Loucy (cell line): ENCODE results near the gene PAPPA2.

Experiments used
- H2AFZ ChIP-seq: fragments of 200-600 bp; sonication (generic); 2 replicates; pipeline ENCODE4 v1.6.0; 2016; ENCODE audit warnings: antibody characterized with exemption, mild to moderate bottlenecking, low read length, moderate library complexity
- H3F3A ChIP-seq: fragments of 200-600 bp; 2 replicates; pipeline ENCODE4 v1.6.0; 2016; ENCODE audit warnings: antibody characterized with exemption, low read depth, mild to moderate bottlenecking
- H3K27me3 ChIP-seq: fragments of 200-600 bp; sonication (generic); 2 replicates; pipeline ENCODE4 v1.6.1; 2014; ENCODE audit warnings: low read length, mild to moderate bottlenecking; ENCODE audit not compliant: insufficient read depth, poor library complexity, severe bottlenecking
- H3K36me3 ChIP-seq: fragments of 200-600 bp; sonication (generic); 2 replicates; pipeline ENCODE4 v1.6.1; 2016; ENCODE audit warnings: low read length; ENCODE audit not compliant: insufficient read depth
- H3K4me1 ChIP-seq: fragments of 200-600 bp; sonication (generic); 2 replicates; pipeline ENCODE4 v1.5.1; 2014; ENCODE audit warnings: low read length, mild to moderate bottlenecking; ENCODE audit not compliant: insufficient read depth, poor library complexity, severe bottlenecking
- H3K4me2 ChIP-seq: fragments of 200-600 bp; sonication (generic); 2 replicates; pipeline ENCODE4 v1.6.0; 2014; ENCODE audit warnings: antibody characterized with exemption, low read length, low read depth, mild to moderate bottlenecking; ENCODE audit not compliant: poor library complexity, severe bottlenecking
- H3K4me3 ChIP-seq: fragments of 200-600 bp; sonication (generic); 2 replicates; pipeline ENCODE4 v1.5.1; 2014; ENCODE audit warnings: low read length, mild to moderate bottlenecking, mixed read lengths; ENCODE audit not compliant: poor library complexity, severe bottlenecking
- H3K79me2 ChIP-seq: fragments of 200-600 bp; sonication (generic); 2 replicates; pipeline ENCODE4 v1.6.1; 2014; ENCODE audit warnings: low read length; ENCODE audit not compliant: insufficient read depth
- H3K9ac ChIP-seq: fragments of 200-600 bp; sonication (generic); 2 replicates; pipeline ENCODE4 v1.6.0; 2014; ENCODE audit warnings: mild to moderate bottlenecking, low read depth, low read length, moderate library complexity; ENCODE audit not compliant: poor library complexity, severe bottlenecking
- H3K9me2 ChIP-seq: fragments of 200-600 bp; sonication (generic); replicated peaks from 2 replicates; pipeline ENCODE4 v1.6.1; 2016; ENCODE audit warnings: low read depth, low read length, mixed read lengths
- H3K9me3 ChIP-seq: fragments of 200-600 bp; sonication (generic); 2 replicates; pipeline ENCODE4 v1.6.1; 2014; ENCODE audit warnings: mild to moderate bottlenecking, antibody characterized with exemption, low read length, low read depth; ENCODE audit not compliant: insufficient read depth
- H4K20me1 ChIP-seq: fragments of 200-600 bp; sonication (generic); 2 replicates; pipeline ENCODE4 v1.6.0; 2014; ENCODE audit warnings: antibody characterized with exemption, low read length, mild to moderate bottlenecking; ENCODE audit not compliant: insufficient read depth, poor library complexity, severe bottlenecking
- CTCF ChIP-seq: fragments of 200-600 bp; sonication (generic); conservative IDR thresholded peaks from 2 replicates; pipeline ENCODE4 v1.5.1; 2014; ENCODE audit warnings: mild to moderate bottlenecking, antibody characterized with exemption, low read length
- EZH2phosphoT487 ChIP-seq: fragments of 200-600 bp; IDR thresholded peaks from 2 replicates; pipeline ENCODE4 v1.6.1; 2018; ENCODE audit warnings: antibody characterized with exemption, mild to moderate bottlenecking, moderate library complexity, borderline replicate concordance

The PAPPA2 gene

GRCh38 chr1:176575991-176576390, 113.0 kb downstream of the PAPPA2 start:
- Histone ChIP-seq H4K20me1 (no peaks in the 10 kb centered on the region), H3K9me2 (no peaks in the 10 kb centered on the region), H3K27me3 (no peaks in the 10 kb centered on the region), H2AFZ (no peak overlapping the region), H3K9me3 (no peaks in the 10 kb centered on the region), H3K79me2 (no peaks in the 10 kb centered on the region), H3K4me3 (no peak overlapping the region), H3K36me3 (no peaks in the 10 kb centered on the region), H3K4me1 (no peaks in the 10 kb centered on the region), H3K4me2 (no peak overlapping the region), H3F3A (no peaks in the 10 kb centered on the region), H3K9ac (no peak overlapping the region)
- no peak for TF ChIP-seq CTCF
- TF ChIP-seq EZH2phosphoT487 = no peak

GRCh38 chr1:176576670-176577069, 113.7 kb downstream of the PAPPA2 start:
- no peak overlapping the region for H3K4me3 ChIP-seq
- no peak overlapping the region for H3K4me2 ChIP-seq
- H3K27me3 ChIP-seq = no peaks in the 10 kb centered on the region
- H3F3A ChIP-seq = no peaks in the 10 kb centered on the region
- no peak overlapping the region for H3K9ac ChIP-seq
- no peaks in the 10 kb centered on the region for H3K9me3 ChIP-seq
- H3K79me2 ChIP-seq = no peaks in the 10 kb centered on the region
- no peaks in the 10 kb centered on the region for H3K9me2 ChIP-seq
- no peaks in the 10 kb centered on the region for H3K4me1 ChIP-seq
- H3K36me3 ChIP-seq = no peaks in the 10 kb centered on the region
- no peak for TF ChIP-seq EZH2phosphoT487
- TF ChIP-seq CTCF = no peak
- H2AFZ ChIP-seq = no peak overlapping the region
- H4K20me1 ChIP-seq = no peaks in the 10 kb centered on the region

- Histone ChIP-seq H2AFZ (no peak overlapping the region), H3K36me3 (no peaks in the 10 kb centered on the region)
Observed at GRCh38 chr1:176577646-176578197, 114.7 kb downstream of the PAPPA2 start.

More at GRCh38 chr1:176577646-176578197, 114.7 kb downstream of the PAPPA2 start:
- Histone ChIP-seq H3K9me3 (no peaks in the 10 kb centered on the region), H3K9me2 (no peaks in the 10 kb centered on the region), H3K79me2 (no peaks in the 10 kb centered on the region), H3K4me1 (no peaks in the 10 kb centered on the region), H3F3A (no peaks in the 10 kb centered on the region), H4K20me1 (no peaks in the 10 kb centered on the region), H3K27me3 (no peaks in the 10 kb centered on the region), H3K4me2 (no peak overlapping the region), H3K4me3 (no peak overlapping the region), H3K9ac (no peak overlapping the region)
- TF ChIP-seq EZH2phosphoT487 (no peak), CTCF (no peak)
